Esophagus mucosa (tissue), 1 donor: ENCODE data around the gene BLVRA. TPM values are rescaled to one million over a fixed set of nuclear protein-coding genes. Genes with fewer than 3 reads are reported as not detected.
"Not testable (repeated sequence)": the region's sequence is repeated elsewhere in the genome, so short reads cannot be mapped to it uniquely, and the experiment has no call there.

Experiments used
- ATAC-seq: fragments of 200-7000 bp; cut with Tn5 transposase; one replicate; pipeline ENCODE4 v1.9.1; 2020
- total RNA-seq: library from RNA; stranded (reverse); gene quantifications from one replicate; pipeline ENCODE4 v1.2.4, GENCODE V29; 2023
- donor health status: DM: yes; HTN: yes; CAD: no.

Gene BLVRA
- total RNA-seq, 1 donor from 2014 or later: 41.2 TPM

- ATAC-seq: not testable (repeated sequence)
Measured at GRCh38 chr7:43810195-43810941, 51.9 kb downstream of the BLVRA start.

GRCh38 chr7:43815373-43815772 is 56.9 kb downstream of the BLVRA start:
- ATAC-seq: no peak

GRCh38 chr7:43816046-43816797 is 57.7 kb downstream of the BLVRA start:
- ATAC-seq: not testable (repeated sequence)

- not testable (repeated sequence) for ATAC-seq
Measured at GRCh38 chr7:43823425-43823824, 64.9 kb downstream of the BLVRA start.

DNA sequence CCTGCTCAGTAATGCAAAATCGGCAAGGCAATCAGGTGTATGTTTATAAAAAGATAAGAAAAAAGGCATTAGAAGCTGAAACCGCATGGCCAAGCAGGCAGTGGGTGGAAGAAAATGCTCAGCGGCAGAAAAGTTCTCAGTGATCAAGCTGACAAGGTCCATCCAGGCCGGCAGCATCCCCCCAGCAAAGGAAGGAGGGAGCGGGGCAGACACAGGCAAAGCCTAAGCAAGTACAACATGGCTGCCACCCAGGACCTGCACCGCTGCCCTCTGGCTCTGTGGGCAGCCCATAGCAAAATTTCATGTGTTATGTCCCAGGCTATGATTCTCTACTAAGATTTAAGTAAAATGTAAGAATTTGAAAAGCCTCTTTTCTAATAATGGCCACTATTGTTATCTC is 65.5 kb downstream of the BLVRA start:
- ATAC-seq: no peak

DNA sequence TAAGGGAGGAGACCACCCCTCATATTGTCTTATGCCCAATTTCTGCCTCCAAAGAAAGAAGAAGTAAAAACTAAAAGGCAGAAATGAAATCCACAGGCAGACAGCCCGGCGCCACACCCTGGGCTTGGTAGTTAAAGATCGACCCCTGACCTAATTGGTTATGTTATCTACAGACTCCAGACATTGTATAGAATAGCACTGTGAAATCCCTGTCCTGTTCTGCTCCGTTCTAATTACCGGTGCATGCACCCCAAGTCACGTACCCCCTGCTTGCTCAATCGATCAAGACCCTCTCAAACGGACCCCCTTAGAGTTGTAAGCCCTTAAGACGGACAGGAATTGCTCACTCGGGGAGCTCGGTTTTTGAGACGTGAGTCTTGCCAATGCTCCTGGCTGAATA is 66.0 kb downstream of the BLVRA start:
- ATAC-seq: not testable (repeated sequence)

DNA sequence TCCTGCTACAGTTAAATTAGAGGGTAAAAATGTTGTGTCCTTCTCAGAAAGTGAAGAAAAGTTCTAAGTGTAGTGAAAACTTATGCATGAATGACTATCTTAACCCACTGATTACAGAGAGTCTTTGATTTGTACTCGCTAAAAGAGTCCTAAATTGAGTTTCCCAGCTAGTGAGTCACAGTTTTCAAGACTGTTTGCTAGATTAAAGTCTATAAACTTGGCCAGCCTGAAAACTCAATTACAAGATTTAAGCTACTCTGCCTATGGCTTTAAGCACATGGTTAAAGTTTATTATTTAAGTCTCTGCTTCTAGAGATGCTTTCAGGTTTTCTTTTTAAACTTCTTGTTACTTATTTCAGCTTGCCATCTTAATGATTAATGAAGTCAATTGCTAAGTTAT is 66.5 kb downstream of the BLVRA start:
- ATAC-seq: no peak

- no peak for ATAC-seq
Measured at GRCh38 chr7:43825391-43825808, 66.9 kb downstream of the BLVRA start.

DNA sequence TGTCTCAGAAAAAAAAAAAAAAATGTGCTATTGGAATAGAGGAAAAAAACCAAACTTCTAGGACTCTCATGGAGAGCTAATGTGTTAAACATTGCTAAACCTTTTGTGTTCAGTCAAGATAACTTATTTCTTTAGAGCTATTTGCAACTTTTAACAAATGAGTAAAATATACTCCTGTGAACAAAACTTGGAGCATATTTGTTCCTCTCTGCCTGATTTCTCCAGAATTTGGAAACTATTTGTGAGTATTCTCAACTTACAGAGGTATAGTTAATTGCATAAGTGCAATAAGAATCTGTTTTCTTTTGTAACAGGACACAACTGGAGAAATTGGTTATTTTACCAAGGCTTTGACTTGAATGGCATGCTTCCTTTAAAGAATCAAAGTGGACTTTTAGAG is 72.4 kb downstream of the BLVRA start:
- not testable (repeated sequence) for ATAC-seq

DNA sequence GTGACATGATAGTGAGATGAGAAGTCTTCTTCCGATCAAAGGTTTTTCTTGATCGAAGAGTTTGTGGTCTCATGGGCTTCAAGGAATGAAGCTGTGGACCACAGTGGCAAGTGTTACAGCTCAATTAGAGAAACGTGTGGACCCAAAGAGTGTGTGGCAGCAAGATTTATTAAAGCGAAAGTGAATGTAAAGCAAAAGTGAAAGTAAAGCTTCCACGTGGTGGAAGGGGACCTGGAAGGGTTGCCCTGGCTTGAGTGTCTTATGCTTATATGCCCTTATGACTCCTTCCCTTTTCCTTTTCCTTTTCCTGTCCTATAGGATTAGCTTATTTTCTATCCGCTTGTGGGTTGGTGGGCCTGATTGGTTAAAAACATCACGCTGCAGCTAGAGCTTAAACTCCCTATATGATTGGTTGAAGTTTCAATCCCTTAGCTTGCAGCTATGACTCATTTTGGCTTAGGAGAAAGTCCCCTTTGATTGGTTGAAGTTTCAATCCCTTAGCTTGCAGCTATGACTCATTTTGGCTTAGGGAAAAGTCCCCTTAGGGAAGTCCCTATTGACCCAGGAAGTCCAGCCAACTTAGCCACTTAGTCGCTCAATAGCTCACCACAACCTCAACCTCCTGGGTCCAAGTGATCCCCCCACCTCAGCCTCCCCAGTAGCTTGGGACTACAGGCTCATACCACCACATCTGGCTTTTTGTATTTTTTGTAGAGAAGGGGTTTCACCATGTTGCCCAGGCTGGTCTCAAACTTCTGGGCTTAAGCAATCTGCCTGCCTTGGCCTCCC is 76.2 kb downstream of the BLVRA start:
- no peak for ATAC-seq

- ATAC-seq: peak; percentile 27
Measured at GRCh38 chr7:43838201-43838658, 79.8 kb downstream of the BLVRA start.

GRCh38 chr7:43843296-43843695 is 84.8 kb downstream of the BLVRA start:
- ATAC-seq: no peak

DNA sequence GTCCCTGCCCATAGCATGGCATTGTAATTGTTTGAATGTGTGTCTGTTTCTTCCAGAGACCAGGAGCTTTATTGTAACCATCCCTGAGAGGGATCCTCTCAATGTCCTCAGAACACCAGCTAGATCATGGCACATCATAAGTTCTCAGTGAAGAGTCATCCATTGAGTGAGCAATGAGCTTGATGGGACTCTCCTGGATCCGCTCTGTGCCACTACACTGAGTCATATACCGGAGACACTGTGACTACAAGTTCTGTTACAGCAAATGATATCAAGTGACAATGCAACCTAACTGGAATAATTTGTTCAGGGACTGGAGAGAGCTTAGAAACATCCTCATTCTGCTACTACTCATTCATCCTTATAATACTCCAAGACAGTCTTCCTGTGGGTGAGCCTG is 85.8 kb downstream of the BLVRA start:
- ATAC-seq: peak; percentile 91

- no peak for ATAC-seq
Measured at GRCh38 chr7:43844662-43845061, 86.2 kb downstream of the BLVRA start.

- no peak for ATAC-seq
Measured at GRCh38 chr7:43847496-43847895, 89.0 kb downstream of the BLVRA start.

DNA sequence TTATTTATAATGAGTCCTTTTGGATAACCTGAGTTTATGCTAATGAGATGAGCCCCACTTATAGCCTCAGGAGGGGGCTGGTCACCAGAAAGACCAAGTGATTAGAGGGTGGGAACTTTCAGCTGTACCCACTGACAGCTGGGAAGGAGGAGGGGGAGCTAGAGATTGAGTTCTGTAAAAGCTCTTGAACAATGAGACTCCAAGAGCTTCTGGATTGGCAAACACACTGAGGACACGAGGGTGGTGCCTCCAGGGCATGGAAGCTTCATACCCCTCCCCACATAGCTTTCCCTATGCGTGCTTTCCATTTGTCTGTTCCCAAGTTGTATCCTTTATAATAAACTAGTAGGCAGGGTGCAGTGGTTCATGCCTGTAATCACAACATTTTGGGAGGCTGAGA is 90.6 kb downstream of the BLVRA start:
- no peak for ATAC-seq

DNA sequence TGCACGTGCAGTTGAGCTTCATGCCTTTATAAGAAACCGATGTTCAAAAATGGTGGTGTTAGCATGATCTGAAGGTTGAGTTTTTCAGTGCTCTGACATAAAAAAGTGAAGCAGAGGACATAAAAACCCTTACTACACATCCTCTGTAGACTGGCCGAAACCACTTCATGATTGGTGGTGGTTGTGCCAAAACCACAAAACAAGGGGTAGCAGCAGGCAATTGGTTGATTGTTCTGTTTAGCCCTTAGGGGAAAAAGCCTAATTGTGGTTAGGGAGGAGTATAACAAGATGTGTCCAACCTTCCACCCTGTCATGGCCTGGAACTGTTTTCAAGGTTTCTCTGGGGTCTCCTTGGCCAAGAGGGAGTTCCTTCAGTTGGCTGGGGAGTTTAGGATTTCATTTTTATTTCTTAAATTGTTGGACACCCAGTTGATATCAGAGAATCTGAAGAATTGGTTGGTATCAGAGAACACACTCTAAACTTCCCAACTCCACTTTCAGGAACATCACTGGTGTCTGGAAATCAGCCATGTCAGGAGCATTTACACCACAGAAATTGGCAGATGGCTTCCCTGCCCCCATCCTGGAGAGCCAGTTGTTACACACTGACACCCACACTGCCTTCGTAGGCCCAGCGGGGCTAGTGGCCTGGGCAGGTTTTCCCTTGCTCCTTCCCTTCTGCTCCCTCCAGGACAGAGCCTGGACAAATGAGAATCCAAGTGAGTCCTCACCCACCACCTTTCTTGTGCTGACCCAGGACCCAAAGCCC is 92.1 kb downstream of the BLVRA start:
- no peak for ATAC-seq

DNA sequence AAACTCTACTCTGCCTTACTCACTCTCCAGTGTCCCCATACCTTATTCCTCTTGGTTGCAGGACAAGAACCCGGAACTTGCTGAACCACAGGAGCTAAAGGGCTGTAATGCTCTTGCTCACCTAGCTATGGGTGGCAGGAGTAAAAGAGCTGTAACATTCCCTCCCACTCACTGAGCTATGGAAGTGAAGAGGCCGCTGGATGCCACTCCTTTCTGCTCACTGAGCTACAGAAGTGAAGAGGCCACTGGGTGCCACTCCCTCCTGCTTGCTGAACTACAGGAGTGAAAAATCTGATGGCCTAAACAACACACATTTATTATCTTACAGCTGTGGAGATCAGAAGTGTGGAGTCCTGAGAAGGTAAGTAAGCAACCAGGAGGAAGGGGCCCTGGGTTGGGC is 93.3 kb downstream of the BLVRA start:
- peak; percentile 72 for ATAC-seq

DNA sequence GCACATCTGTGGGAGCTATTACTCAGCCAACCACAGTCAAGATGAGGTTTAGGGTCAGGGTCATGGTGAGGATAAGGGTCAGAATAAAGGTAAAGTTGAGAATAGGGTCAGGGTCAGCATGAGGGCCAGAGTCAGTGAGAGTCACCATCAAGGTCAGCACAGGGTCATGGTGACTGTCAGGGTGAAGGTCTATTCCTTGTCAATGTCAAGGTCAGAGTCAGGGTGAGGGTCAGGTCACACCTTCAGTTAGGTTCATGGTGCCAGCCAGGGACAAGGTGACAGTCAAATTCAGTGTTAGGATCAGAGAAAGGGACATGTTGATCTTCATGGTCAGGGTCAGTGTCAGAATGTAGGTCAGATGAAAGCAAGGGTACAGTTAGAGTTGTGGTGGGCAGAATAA is 96.7 kb downstream of the BLVRA start:
- ATAC-seq: no peak

GRCh38 chr7:43856316-43856715 is 97.8 kb downstream of the BLVRA start:
- peak; percentile 21 for ATAC-seq
